H1 (cell line): ENCODE results near the gene SPATS2L. TPM values are rescaled to one million over a fixed set of nuclear protein-coding genes. Genes with fewer than 3 reads are reported as not detected.

Experiments
- ASH2L ChIP-seq: fragments of 200-600, 300-600 bp; sonication (generic); IDR thresholded peaks from one replicate; pipeline ENCODE4 v1.7.1; 2017; ENCODE audit warnings: low read length
- BCL11A ChIP-seq, 2 experiments: IDR thresholded peaks; one replicate each; pipeline ENCODE4 v1.6.1; 2011; ENCODE audit warnings: low read depth in 2 of 2, low read length in 2 of 2, mild to moderate bottlenecking in 2 of 2
- BRCA1 ChIP-seq: IDR thresholded peaks from 2 replicates; pipeline ENCODE4 v1.6.1; 2012; ENCODE audit warnings: low read depth, low read length, improper control_type of control experiment
- CHD2 ChIP-seq: IDR thresholded peaks from 2 replicates; pipeline ENCODE4 v1.6.1; 2012; ENCODE audit warnings: low read length, improper control_type of control experiment
- CREB1 ChIP-seq: IDR thresholded peaks from 2 replicates; pipeline ENCODE4 v1.6.1; 2012; ENCODE audit warnings: inconsistent platforms
- EZH2 ChIP-seq: fragments of 200-600 bp; sonication (generic); IDR thresholded peaks from 2 replicates; pipeline ENCODE4 v1.7.1; 2012; ENCODE audit warnings: low read depth, mild to moderate bottlenecking, moderate library complexity, low read length, inconsistent platforms; ENCODE audit not compliant: severe bottlenecking
- GABPA ChIP-seq: IDR thresholded peaks from 2 replicates; pipeline ENCODE4 v1.6.1; 2011; ENCODE audit warnings: mild to moderate bottlenecking, low read length, moderate library complexity, borderline replicate concordance; ENCODE audit not compliant: insufficient read depth
- HDAC2 ChIP-seq, 2 experiments: fragments of 300-600 bp in 1 of 2; sonication (generic) in 1 of 2; IDR thresholded peaks; 2 replicates each; pipeline ENCODE4 v1.6.1; 2011 to 2012; ENCODE audit warnings: low read depth in 2 of 2, low read length in 2 of 2, mild to moderate bottlenecking in 2 of 2, moderate library complexity in 2 of 2, borderline replicate concordance in 1 of 2, inconsistent platforms in 1 of 2
- KDM4A ChIP-seq: IDR thresholded peaks from one replicate; pipeline ENCODE4 v1.7.1; 2012; ENCODE audit warnings: low read depth, mild to moderate bottlenecking, moderate library complexity, low read length, inconsistent platforms; ENCODE audit not compliant: severe bottlenecking
- NRF1 ChIP-seq: IDR thresholded peaks from 2 replicates; pipeline ENCODE4 v1.6.1; 2011; ENCODE audit warnings: mild to moderate bottlenecking, low read depth, low read length, improper control_type of control experiment
- POLR2A ChIP-seq, 2 experiments: IDR thresholded peaks; 1 replicate in 1 of 2; 2 replicates in 1 of 2; pipeline ENCODE4 v1.6.1; 2011; ENCODE audit warnings: low read depth in 2 of 2, low read length in 2 of 2, mild to moderate bottlenecking in 2 of 2; ENCODE audit errors: control extremely low read depth in 1 of 2
- RBBP5 ChIP-seq: IDR thresholded peaks from 2 replicates; pipeline ENCODE4 v1.7.1; 2012; ENCODE audit warnings: low read depth, mild to moderate bottlenecking, inconsistent platforms, low read length, moderate library complexity, borderline replicate concordance
- SIX5 ChIP-seq: IDR thresholded peaks from 2 replicates; pipeline ENCODE4 v1.6.1; 2011; ENCODE audit warnings: mild to moderate bottlenecking, low read depth, low read length
- SP1 ChIP-seq: IDR thresholded peaks from 2 replicates; pipeline ENCODE4 v1.6.1; 2011; ENCODE audit warnings: low read depth, low read length
- SUZ12 ChIP-seq: fragments of 200-600 bp; sonication (generic); IDR thresholded peaks from 2 replicates; pipeline ENCODE4 v1.6.1; 2012; ENCODE audit warnings: mild to moderate bottlenecking, inconsistent platforms, low read length, moderate library complexity, mixed read lengths
- TAF7 ChIP-seq: optimal IDR thresholded peaks from 2 replicates; pipeline ENCODE3; 2011; ENCODE audit warnings: low read depth, mild to moderate bottlenecking, inconsistent platforms, low read length, moderate library complexity, borderline replicate concordance
- TBP ChIP-seq: IDR thresholded peaks from 2 replicates; pipeline ENCODE4 v1.6.1; 2011; ENCODE audit warnings: low read depth, low read length, improper control_type of control experiment
- polyA plus RNA-seq, 7 experiments: library from polyadenylated mRNA; depleted of rRNA in 3 of 7; stranded (reverse) in 5 of 7; unstranded in 2 of 7; fragments of >200 nt in 5 of 7; fragments of 200-250 nt in 2 of 7; gene quantifications; 1 replicate in 5 of 7; 2 replicates in 1 of 7; 4 replicates in 1 of 7; pipeline versions ENCODE4 v1.2.1 to v1.2.3, GENCODE V29; 2011 to 2013; ENCODE audit warnings: missing spikeins in 2 of 7, mixed read lengths in 2 of 7
- total RNA-seq: library from RNA; stranded (reverse); fragmentation: NEBNext Ultra II Directional; extraction: Animal tissue kit (Norgen Biotek cat#: 25700); gene quantifications from 2 replicates; pipeline ENCODE4 v1.2.1, GENCODE V29; 2021
- TF ChIP-seq, protein P1 (sequence below), 3 experiments: IDR thresholded peaks; 1 replicate in 2 of 3; 2 replicates in 1 of 3; pipeline versions ENCODE4 v1.5.1 to v1.6.1; 2011; ENCODE audit warnings: low read length in 3 of 3, mild to moderate bottlenecking in 3 of 3, inconsistent platforms in 2 of 3, low read depth in 1 of 3, moderate library complexity in 1 of 3; ENCODE audit not compliant: insufficient read depth in 1 of 3; ENCODE audit errors: control extremely low read depth in 1 of 3
- TF ChIP-seq, protein P2 (sequence below): IDR thresholded peaks from 2 replicates; pipeline ENCODE4 v1.6.1; 2012; ENCODE audit warnings: inconsistent platforms
- TF ChIP-seq, protein P3 (sequence below): IDR thresholded peaks from 2 replicates; pipeline ENCODE4 v1.6.1; 2012; ENCODE audit warnings: inconsistent platforms

SPATS2L gene
- total and polyA plus RNA-seq, 2 of the 8 experiments (the other 6 are each of a cell fraction or from before 2014, with no cell fraction given): 67.3 to 189 TPM

DNA sequence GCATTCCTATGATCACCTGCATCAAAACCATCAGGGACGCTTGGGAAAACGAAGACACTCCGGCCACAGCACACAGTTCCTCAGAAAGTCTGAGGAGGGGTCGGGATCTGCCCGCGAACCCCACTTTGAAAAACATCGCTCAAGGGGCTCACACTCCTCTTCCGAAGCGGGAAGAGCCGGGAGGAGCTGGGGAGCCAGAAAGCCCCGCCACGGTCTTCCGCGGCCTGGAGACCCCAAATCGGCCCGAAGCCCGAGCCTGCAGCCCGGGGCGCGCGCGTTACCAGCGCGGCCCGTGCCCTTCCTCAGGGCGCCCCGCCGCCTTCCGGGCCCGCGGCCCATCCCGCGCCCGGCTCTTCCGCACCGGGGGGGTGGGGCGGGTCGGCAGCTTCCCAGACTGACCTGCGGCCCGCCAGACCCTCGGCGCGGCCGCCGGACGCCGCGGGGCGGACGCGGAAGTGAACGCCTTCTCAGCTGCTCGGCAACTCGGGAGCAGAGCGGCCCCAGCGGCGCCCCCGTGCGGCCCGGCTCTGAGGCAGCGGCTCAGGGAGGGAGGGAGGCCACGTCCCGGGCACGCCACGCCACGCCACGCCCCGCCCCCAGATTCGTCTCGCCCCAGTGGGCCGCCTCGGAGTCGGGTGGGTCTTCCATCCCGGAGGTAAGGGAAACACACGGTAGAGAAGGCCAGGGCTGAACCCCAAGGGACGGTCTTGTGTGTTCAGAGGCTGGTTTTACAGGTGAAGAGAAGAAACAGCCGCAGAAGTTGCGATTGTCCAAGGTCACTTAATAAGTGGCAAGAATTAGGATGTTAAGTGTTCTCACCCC, 203.3 kb downstream of the SPATS2L start, which contains the start of gene KCTD18 (continued):
- TF ChIP-seq, protein P1, sequence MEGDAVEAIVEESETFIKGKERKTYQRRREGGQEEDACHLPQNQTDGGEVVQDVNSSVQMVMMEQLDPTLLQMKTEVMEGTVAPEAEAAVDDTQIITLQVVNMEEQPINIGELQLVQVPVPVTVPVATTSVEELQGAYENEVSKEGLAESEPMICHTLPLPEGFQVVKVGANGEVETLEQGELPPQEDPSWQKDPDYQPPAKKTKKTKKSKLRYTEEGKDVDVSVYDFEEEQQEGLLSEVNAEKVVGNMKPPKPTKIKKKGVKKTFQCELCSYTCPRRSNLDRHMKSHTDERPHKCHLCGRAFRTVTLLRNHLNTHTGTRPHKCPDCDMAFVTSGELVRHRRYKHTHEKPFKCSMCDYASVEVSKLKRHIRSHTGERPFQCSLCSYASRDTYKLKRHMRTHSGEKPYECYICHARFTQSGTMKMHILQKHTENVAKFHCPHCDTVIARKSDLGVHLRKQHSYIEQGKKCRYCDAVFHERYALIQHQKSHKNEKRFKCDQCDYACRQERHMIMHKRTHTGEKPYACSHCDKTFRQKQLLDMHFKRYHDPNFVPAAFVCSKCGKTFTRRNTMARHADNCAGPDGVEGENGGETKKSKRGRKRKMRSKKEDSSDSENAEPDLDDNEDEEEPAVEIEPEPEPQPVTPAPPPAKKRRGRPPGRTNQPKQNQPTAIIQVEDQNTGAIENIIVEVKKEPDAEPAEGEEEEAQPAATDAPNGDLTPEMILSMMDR (IDR thresholded peaks at IDR 0.05; ENCODE audit: control extremely low read depth in 1 of 3, insufficient read depth in 1 of 3, low read depth in 1 of 3, low read length in 3 of 3): peak; percentile 74 to 83 (median 75)
- TF ChIP-seq HDAC2 (IDR thresholded peaks at IDR 0.05; ENCODE audit: borderline replicate concordance in 1 of 2, low read depth in 2 of 2, low read length in 2 of 2) (peak; percentile 91 to 99; a peak in 2 of 4 replicates), TAF7 (peak; percentile 66), POLR2A (IDR thresholded peaks at IDR 0.05; ENCODE audit: control extremely low read depth in 1 of 2, low read depth in 2 of 2, low read length in 2 of 2) (peak; percentile 33 to 63), BRCA1 (no peak), KDM4A (peak; percentile 77), EZH2 (no peak), ASH2L (peak; percentile 70), NRF1 (no peak), SP1 (no peak), CHD2 (no peak), BCL11A (IDR thresholded peaks at IDR 0.05; ENCODE audit: low read depth in 2 of 2, low read length in 2 of 2) (no peak), SIX5 (no peak), CREB1 (peak; percentile 53; the same call in 1 of the 2 replicates), RBBP5 (no peak), TBP (peak; percentile 59; the same call in 1 of the 2 replicates), GABPA (no peak), SUZ12 (0 out of 2 replicates have a peak, but pooled peaks have one; percentile 37)
- TF ChIP-seq, protein P2, sequence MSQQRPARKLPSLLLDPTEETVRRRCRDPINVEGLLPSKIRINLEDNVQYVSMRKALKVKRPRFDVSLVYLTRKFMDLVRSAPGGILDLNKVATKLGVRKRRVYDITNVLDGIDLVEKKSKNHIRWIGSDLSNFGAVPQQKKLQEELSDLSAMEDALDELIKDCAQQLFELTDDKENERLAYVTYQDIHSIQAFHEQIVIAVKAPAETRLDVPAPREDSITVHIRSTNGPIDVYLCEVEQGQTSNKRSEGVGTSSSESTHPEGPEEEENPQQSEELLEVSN: no peak
- TF ChIP-seq, protein P3, sequence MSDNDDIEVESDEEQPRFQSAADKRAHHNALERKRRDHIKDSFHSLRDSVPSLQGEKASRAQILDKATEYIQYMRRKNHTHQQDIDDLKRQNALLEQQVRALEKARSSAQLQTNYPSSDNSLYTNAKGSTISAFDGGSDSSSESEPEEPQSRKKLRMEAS: peak; percentile 46; the same call in 1 of the 2 replicates
